ENCODE data around the gene CCL1. TPM values are rescaled to one million over a fixed set of nuclear protein-coding genes. Genes with fewer than 3 reads are reported as not detected.

The CCL1 gene
- polyA plus RNA-seq, 1 of the 3 experiments (the other 2 are of a cell fraction) = not detected

- WGBS (ENCODE audit: low lambda C conversion rate) = 71% methylated on average over 5 of the region's 5 CpGs
- ChIA-PET POLR2A (no interaction called here), CTCF (interaction anchor here (0.6 to 5.2 kb wide), 3 partner anchors 154 to 672 kb away, joined by 3 to 48 read pairs (median 6); no protein-coding TSS in a partner anchor)
- H3K36me3 ChIP-seq (replicated peaks in 1 of 2; ENCODE audit: control insufficient read depth in 1 of 2, insufficient read depth in 2 of 2, low read length in 1 of 2) = no peaks in the 10 kb centered on the region
- TF ChIP-seq RCOR1 (IDR thresholded peaks at IDR 0.05; ENCODE audit: low read length) (no peak), JUND (IDR thresholded peaks at IDR 0.05) (no peak), GABPA (IDR thresholded peaks at IDR 0.05; ENCODE audit: low read depth) (no peak), POLR2AphosphoS5 (IDR thresholded peaks at IDR 0.05; ENCODE audit: low read depth, low read length) (no peak)
- TF ChIP-seq, protein P1, sequence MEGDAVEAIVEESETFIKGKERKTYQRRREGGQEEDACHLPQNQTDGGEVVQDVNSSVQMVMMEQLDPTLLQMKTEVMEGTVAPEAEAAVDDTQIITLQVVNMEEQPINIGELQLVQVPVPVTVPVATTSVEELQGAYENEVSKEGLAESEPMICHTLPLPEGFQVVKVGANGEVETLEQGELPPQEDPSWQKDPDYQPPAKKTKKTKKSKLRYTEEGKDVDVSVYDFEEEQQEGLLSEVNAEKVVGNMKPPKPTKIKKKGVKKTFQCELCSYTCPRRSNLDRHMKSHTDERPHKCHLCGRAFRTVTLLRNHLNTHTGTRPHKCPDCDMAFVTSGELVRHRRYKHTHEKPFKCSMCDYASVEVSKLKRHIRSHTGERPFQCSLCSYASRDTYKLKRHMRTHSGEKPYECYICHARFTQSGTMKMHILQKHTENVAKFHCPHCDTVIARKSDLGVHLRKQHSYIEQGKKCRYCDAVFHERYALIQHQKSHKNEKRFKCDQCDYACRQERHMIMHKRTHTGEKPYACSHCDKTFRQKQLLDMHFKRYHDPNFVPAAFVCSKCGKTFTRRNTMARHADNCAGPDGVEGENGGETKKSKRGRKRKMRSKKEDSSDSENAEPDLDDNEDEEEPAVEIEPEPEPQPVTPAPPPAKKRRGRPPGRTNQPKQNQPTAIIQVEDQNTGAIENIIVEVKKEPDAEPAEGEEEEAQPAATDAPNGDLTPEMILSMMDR (IDR thresholded peaks at IDR 0.05) = no peak
- TF ChIP-seq, protein P2, sequence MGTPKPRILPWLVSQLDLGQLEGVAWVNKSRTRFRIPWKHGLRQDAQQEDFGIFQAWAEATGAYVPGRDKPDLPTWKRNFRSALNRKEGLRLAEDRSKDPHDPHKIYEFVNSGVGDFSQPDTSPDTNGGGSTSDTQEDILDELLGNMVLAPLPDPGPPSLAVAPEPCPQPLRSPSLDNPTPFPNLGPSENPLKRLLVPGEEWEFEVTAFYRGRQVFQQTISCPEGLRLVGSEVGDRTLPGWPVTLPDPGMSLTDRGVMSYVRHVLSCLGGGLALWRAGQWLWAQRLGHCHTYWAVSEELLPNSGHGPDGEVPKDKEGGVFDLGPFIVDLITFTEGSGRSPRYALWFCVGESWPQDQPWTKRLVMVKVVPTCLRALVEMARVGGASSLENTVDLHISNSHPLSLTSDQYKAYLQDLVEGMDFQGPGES (IDR thresholded peaks at IDR 0.05; ENCODE audit: low read depth, low read length) = no peak
- TF ChIP-seq, protein P3, sequence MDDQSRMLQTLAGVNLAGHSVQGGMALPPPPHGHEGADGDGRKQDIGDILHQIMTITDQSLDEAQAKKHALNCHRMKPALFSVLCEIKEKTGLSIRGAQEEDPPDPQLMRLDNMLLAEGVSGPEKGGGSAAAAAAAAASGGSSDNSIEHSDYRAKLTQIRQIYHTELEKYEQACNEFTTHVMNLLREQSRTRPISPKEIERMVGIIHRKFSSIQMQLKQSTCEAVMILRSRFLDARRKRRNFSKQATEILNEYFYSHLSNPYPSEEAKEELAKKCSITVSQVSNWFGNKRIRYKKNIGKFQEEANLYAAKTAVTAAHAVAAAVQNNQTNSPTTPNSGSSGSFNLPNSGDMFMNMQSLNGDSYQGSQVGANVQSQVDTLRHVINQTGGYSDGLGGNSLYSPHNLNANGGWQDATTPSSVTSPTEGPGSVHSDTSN (IDR thresholded peaks at IDR 0.05) = no peak
- H2AFZ ChIP-seq (ENCODE audit: low read depth) = no peak within 1 kb of the TSS
- H3K9me3 ChIP-seq = no peaks in the 10 kb centered on the region
- no peaks in the 10 kb centered on the region for H4K20me1 ChIP-seq (ENCODE audit: insufficient read depth)
- H3K79me2 ChIP-seq (ENCODE audit: insufficient read depth) = no peaks in the 10 kb centered on the region
- no peaks in the 10 kb centered on the region for H3K4me1 ChIP-seq (ENCODE audit: control insufficient read depth in 1 of 2, insufficient read depth in 2 of 2, low read depth in 1 of 2, low read length in 1 of 2)
- no peak for DNase-seq
- H3F3A ChIP-seq (replicated peaks; ENCODE audit: insufficient read depth) = no peaks in the 10 kb centered on the region
- no peak within 1 kb of the TSS for H3K4me2 ChIP-seq
- H3K9ac ChIP-seq = no peak within 1 kb of the TSS
- H3K9me2 ChIP-seq = no peaks in the 10 kb centered on the region
- H3K4me3 ChIP-seq (ENCODE audit: low read depth in 2 of 2, low read length in 1 of 2) = no peak within 1 kb of the TSS
- no peak within 1 kb of the TSS for H3K27ac ChIP-seq (ENCODE audit: low read depth in 2 of 2, low read length in 1 of 2)
- no peaks in the 10 kb centered on the region for H3K27me3 ChIP-seq (ENCODE audit: insufficient read depth)
These were observed 6.8 kb downstream of the CCL1 start, which contains the start of gene CCL13 for GRCh38 chr17:34356194-34356593. Gene CCL13, plus strand, starts transcription at chr17:34356480. Its CDS starts 47 bp downstream, at chr17:34356527.

- ChIA-PET CTCF (interaction anchor here (0.8 to 5.2 kb wide), 5 partner anchors 9 to 184 kb away, joined by 3 to 48 read pairs (median 4); no protein-coding TSS in a partner anchor), POLR2A (no interaction called here)
- no peaks in the 10 kb centered on the region for H3K79me2 ChIP-seq (ENCODE audit: insufficient read depth)
- TF ChIP-seq FOXJ3 (CRISPR knock-in tag; IDR thresholded peaks at IDR 0.05) = no peak
- TF ChIP-seq, protein P1 (IDR thresholded peaks at IDR 0.05) = no peak
- TF ChIP-seq MXI1 (IDR thresholded peaks at IDR 0.05; ENCODE audit: low read depth, low read length) = no peak
- TF ChIP-seq POLR2AphosphoS5 (IDR thresholded peaks at IDR 0.05; ENCODE audit: low read depth, low read length) = no peak
- no peak for TF ChIP-seq RAD21 (IDR thresholded peaks at IDR 0.05; ENCODE audit: low read length)
- TF ChIP-seq REST (IDR thresholded peaks at IDR 0.05; ENCODE audit: low read depth, low read length) = no peak
- TF ChIP-seq, protein P4, sequence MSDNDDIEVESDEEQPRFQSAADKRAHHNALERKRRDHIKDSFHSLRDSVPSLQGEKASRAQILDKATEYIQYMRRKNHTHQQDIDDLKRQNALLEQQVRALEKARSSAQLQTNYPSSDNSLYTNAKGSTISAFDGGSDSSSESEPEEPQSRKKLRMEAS (IDR thresholded peaks at IDR 0.05; ENCODE audit: low read depth) = no peak
- no peak for TF ChIP-seq SMC3 (IDR thresholded peaks at IDR 0.05; ENCODE audit: low read depth, low read length)
- TF ChIP-seq GABPA (IDR thresholded peaks at IDR 0.05; ENCODE audit: low read depth) = no peak
- TF ChIP-seq, protein P3 (IDR thresholded peaks at IDR 0.05) = no peak
- no peak for TF ChIP-seq RXRA (IDR thresholded peaks at IDR 0.05; ENCODE audit: borderline replicate concordance, low read depth)
- no peak for TF ChIP-seq RFX5 (IDR thresholded peaks at IDR 0.05; ENCODE audit: low read length)
These were observed 8.4 kb downstream of the CCL1 start for GRCh38 chr17:34354637-34355036.

More at GRCh38 chr17:34354637-34355036, 8.4 kb downstream of the CCL1 start:
- H3K4me1 ChIP-seq (ENCODE audit: control insufficient read depth in 1 of 2, insufficient read depth in 2 of 2, low read depth in 1 of 2, low read length in 1 of 2) = no peaks in the 10 kb centered on the region
- no peaks in the 10 kb centered on the region for H3K9me2 ChIP-seq
- H3K27ac ChIP-seq (ENCODE audit: low read depth in 2 of 2, low read length in 1 of 2) = no peak overlapping the region
- no peaks in the 10 kb centered on the region for H3K36me3 ChIP-seq (replicated peaks in 1 of 2; ENCODE audit: control insufficient read depth in 1 of 2, insufficient read depth in 2 of 2, low read length in 1 of 2)
- H3K27me3 ChIP-seq (ENCODE audit: insufficient read depth) = no peaks in the 10 kb centered on the region
- no peak for DNase-seq
- H2AFZ ChIP-seq (ENCODE audit: low read depth) = no peak overlapping the region
- no peaks in the 10 kb centered on the region for H4K20me1 ChIP-seq (ENCODE audit: insufficient read depth)
- H3F3A ChIP-seq (replicated peaks; ENCODE audit: insufficient read depth) = no peaks in the 10 kb centered on the region
- H3K9ac ChIP-seq = no peak overlapping the region
- no peak overlapping the region for H3K4me2 ChIP-seq
- no peaks in the 10 kb centered on the region for H3K9me3 ChIP-seq
- no peak overlapping the region for H3K4me3 ChIP-seq (ENCODE audit: low read depth in 2 of 2, low read length in 1 of 2)

Measured in SK-N-SH (cell line).